Gastroesophageal sphincter (tissue), 4 donors: ENCODE measurements around the gene KRT1. TPM values are rescaled to one million over a fixed set of nuclear protein-coding genes. Genes with fewer than 3 reads are reported as not detected.

Experiments used
- ATAC-seq: fragments of 150-250 bp; one replicate; pipeline ENCODE4 v1.9.1; 2016; ENCODE audit warnings: mild to moderate bottlenecking, moderate library complexity
- H3K27ac ChIP-seq, 4 donors: fragments of 200-600 bp; sonication (generic) in 3 of 4; 1 replicate in 3 of 4; 2 replicates in 1 of 4; pipeline ENCODE4 v1.5.1; 2016 to 2019
- H3K27me3 ChIP-seq: fragments of 200-600 bp; sonication (generic); one replicate; pipeline ENCODE4 v1.5.1; 2019
- H3K36me3 ChIP-seq, 2 donors: fragments of 200-600 bp; sonication (generic); one replicate each; pipeline ENCODE4 v1.5.1; 2019; ENCODE audit warnings: control low read depth in 1 of 2
- H3K4me1 ChIP-seq, 3 donors: fragments of 200-600 bp; sonication (generic); 1 replicate in 2 of 3; 2 replicates in 1 of 3; pipeline ENCODE4 v1.5.1; 2016 to 2019; ENCODE audit warnings: control low read depth in 2 of 3
- H3K4me3 ChIP-seq, 2 donors: fragments of 200-600 bp; sonication (generic); one replicate each; pipeline ENCODE4 v1.5.1; 2019; ENCODE audit warnings: mild to moderate bottlenecking in 1 of 2, moderate library complexity in 1 of 2
- H3K9me3 ChIP-seq, 3 donors: fragments of 200-600 bp; sonication (generic); one replicate each; pipeline ENCODE4 v1.5.1; 2017 to 2019; ENCODE audit warnings: control low read depth in 2 of 3
- EP300 ChIP-seq: sonication (generic); formaldehyde crosslinking; IDR thresholded peaks from one replicate; pipeline ENCODE4 v1.6.1; 2017; ENCODE audit warnings: antibody characterized with exemption, mild to moderate bottlenecking
- POLR2A ChIP-seq, 2 donors: fragments of 450-650 bp; IDR thresholded peaks; one replicate each; pipeline ENCODE4 v1.6.1; 2017; ENCODE audit warnings: antibody characterized with exemption in 2 of 2, mild to moderate bottlenecking in 2 of 2, moderate library complexity in 1 of 2
- POLR2AphosphoS5 ChIP-seq: sonication (generic); formaldehyde crosslinking; IDR thresholded peaks from one replicate; pipeline ENCODE4 v1.6.1; 2017; ENCODE audit warnings: antibody characterized with exemption
- WGBS, 2 donors: methylation state at CpG; one replicate each; pipeline ENCODE4 v1.1.5; 2018; ENCODE audit warnings: low coverage in 1 of 2; 5-methylcytosine and 5-hydroxymethylcytosine counted together
- total RNA-seq, 4 donors: library from RNA; depleted of rRNA; stranded (reverse); fragments of >200 nt; gene quantifications; one replicate each; pipeline ENCODE4 v1.1.0, GENCODE V29; 2016
- TF ChIP-seq, protein P1 (sequence below), 4 experiments: fragments of 200-600 bp in 2 of 4; fragments of 450-650 bp in 2 of 4; sonication (generic) in 1 of 4; IDR thresholded peaks; one replicate each; pipeline ENCODE4 v1.5.1; 2017 to 2019; ENCODE audit warnings: antibody characterized with exemption in 4 of 4, mild to moderate bottlenecking in 2 of 4, moderate library complexity in 2 of 4

Gene KRT1
- total RNA-seq, 4 donors from 2014 or later = not detected

- Histone ChIP-seq H3K36me3 (no peaks in the 10 kb centered on the region), H3K9me3 (no peaks in the 10 kb centered on the region), H3K27ac (no peak overlapping the region), H3K27me3 (peaks cover 35% of the 10 kb centered on the region), H3K4me3 (no peak overlapping the region), H3K4me1 (no peaks in the 10 kb centered on the region)
- 64 to 69% methylated on average over 3 of the region's 3 CpGs for WGBS, 2 donors
- ATAC-seq = no peak
- TF ChIP-seq POLR2AphosphoS5 = no peak
- no peak for TF ChIP-seq EP300
- TF ChIP-seq POLR2A (IDR thresholded peaks at IDR 0.05) = no peak
- TF ChIP-seq, protein P1, sequence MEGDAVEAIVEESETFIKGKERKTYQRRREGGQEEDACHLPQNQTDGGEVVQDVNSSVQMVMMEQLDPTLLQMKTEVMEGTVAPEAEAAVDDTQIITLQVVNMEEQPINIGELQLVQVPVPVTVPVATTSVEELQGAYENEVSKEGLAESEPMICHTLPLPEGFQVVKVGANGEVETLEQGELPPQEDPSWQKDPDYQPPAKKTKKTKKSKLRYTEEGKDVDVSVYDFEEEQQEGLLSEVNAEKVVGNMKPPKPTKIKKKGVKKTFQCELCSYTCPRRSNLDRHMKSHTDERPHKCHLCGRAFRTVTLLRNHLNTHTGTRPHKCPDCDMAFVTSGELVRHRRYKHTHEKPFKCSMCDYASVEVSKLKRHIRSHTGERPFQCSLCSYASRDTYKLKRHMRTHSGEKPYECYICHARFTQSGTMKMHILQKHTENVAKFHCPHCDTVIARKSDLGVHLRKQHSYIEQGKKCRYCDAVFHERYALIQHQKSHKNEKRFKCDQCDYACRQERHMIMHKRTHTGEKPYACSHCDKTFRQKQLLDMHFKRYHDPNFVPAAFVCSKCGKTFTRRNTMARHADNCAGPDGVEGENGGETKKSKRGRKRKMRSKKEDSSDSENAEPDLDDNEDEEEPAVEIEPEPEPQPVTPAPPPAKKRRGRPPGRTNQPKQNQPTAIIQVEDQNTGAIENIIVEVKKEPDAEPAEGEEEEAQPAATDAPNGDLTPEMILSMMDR (IDR thresholded peaks at IDR 0.05) = no peak
These were observed 19.2 kb downstream of the KRT1 start for GRCh38 chr12:52660934-52661499.

GRCh38 chr12:52659951-52660350, 20.3 kb downstream of the KRT1 start:
- no peaks in the 10 kb centered on the region for H3K4me1 ChIP-seq
- H3K36me3 ChIP-seq = no peaks in the 10 kb centered on the region
- H3K4me3 ChIP-seq = no peak overlapping the region
- TF ChIP-seq, protein P1 (IDR thresholded peaks at IDR 0.05) = no peak
- TF ChIP-seq EP300 = no peak
- TF ChIP-seq POLR2A (IDR thresholded peaks at IDR 0.05) = no peak
- no peak for TF ChIP-seq POLR2AphosphoS5
- ATAC-seq = no peak
- peaks cover 32% of the 10 kb centered on the region for H3K27me3 ChIP-seq
- no peaks in the 10 kb centered on the region for H3K9me3 ChIP-seq
- WGBS, 2 donors = 50% methylated on average over 1 of the region's 4 CpGs; no CpG with 5 or more reads in 1 of the 2 donors
- no peak overlapping the region for H3K27ac ChIP-seq

DNA sequence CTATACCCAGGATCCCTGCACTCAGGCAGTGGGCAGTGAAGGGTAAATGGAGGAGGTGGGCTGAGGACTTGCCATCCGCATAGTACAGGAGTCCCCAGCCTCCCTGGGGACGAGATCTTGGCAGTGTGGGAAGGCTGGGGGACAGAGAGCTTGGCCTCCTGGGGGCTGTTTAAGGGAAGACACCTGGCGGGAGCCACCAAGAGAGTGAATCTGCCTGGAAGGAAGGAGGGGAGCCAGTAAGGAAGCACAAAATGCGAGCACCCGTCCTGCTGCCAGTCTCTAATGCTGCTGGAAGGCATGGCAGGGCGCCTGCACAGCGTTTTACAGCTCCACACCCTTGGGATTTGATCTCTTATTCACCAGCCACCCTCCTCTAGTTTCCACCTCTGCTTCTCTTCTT, 20.8 kb downstream of the KRT1 start:
- no peak overlapping the region for H3K4me3 ChIP-seq
- peaks cover 34% of the 10 kb centered on the region for H3K27me3 ChIP-seq
- H3K4me1 ChIP-seq = no peaks in the 10 kb centered on the region
- H3K9me3 ChIP-seq = no peaks in the 10 kb centered on the region
- 57 to 58% methylated on average over 2 to 6 of the region's 7 CpGs for WGBS, 2 donors
- TF ChIP-seq, protein P1 (IDR thresholded peaks at IDR 0.05) = no peak
- no peak for TF ChIP-seq POLR2AphosphoS5
- no peak for TF ChIP-seq POLR2A (IDR thresholded peaks at IDR 0.05)
- TF ChIP-seq EP300 = no peak
- no peaks in the 10 kb centered on the region for H3K36me3 ChIP-seq
- no peak for ATAC-seq
- H3K27ac ChIP-seq = no peak overlapping the region

DNA sequence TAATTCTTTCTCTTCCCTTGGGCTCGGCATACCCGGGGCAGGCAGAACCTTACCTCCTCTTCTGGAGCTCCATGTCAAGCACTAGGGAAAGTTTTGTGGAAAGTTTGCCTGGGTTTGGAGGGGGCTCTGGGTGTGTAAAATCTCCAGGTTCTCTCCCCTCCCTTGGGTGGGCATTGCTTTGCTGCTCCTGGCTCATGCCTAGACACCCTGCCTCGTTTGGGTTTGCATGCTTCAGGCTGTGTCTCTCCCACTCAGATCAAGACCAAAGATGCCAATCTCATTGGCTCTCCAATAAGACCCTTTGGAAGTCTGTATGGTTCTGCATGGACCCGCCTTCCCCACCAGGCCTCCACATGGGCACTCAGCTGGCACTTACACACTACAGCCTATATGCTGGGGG, 22.0 kb downstream of the KRT1 start:
- no peak overlapping the region for H3K4me3 ChIP-seq
- no peaks in the 10 kb centered on the region for H3K4me1 ChIP-seq
- H3K9me3 ChIP-seq = no peaks in the 10 kb centered on the region
- no peak overlapping the region for H3K27ac ChIP-seq
- no peaks in the 10 kb centered on the region for H3K36me3 ChIP-seq
- no peak for ATAC-seq
- peaks cover 28% of the 10 kb centered on the region for H3K27me3 ChIP-seq
- 67 to 85% methylated on average over 2 to 3 of the region's 4 CpGs for WGBS, 2 donors
- no peak for TF ChIP-seq EP300
- TF ChIP-seq, protein P1 (IDR thresholded peaks at IDR 0.05) = no peak
- no peak for TF ChIP-seq POLR2A (IDR thresholded peaks at IDR 0.05)
- no peak for TF ChIP-seq POLR2AphosphoS5

GRCh38 chr12:52657250-52657902, 22.8 kb downstream of the KRT1 start:
- TF ChIP-seq, protein P1 (IDR thresholded peaks at IDR 0.05) = no peak
- TF ChIP-seq POLR2A (IDR thresholded peaks at IDR 0.05) = no peak
- TF ChIP-seq POLR2AphosphoS5 = no peak
- no peak for TF ChIP-seq EP300
- ATAC-seq = no peak
- no peak overlapping the region for H3K4me3 ChIP-seq
- H3K27ac ChIP-seq = no peak overlapping the region
- no peaks in the 10 kb centered on the region for H3K36me3 ChIP-seq
- H3K9me3 ChIP-seq = no peaks in the 10 kb centered on the region
- no peaks in the 10 kb centered on the region for H3K4me1 ChIP-seq
- 80 to 90% methylated on average over 6 of the region's 6 CpGs for WGBS, 2 donors
- peaks cover 27% of the 10 kb centered on the region for H3K27me3 ChIP-seq
